Thymus (tissue), 11 donors: ENCODE measurements around the gene SSBP3. TPM values are rescaled to one million over a fixed set of nuclear protein-coding genes. Genes with fewer than 3 reads are reported as not detected.

ENCODE experiments used
- DNase-seq, 9 donors: peaks; one replicate each; pipeline ENCODE4 v3.0.0-alpha.2; 2013; ENCODE audit warnings: low spot score in 9 of 9, low read depth in 6 of 9, missing footprints in 1 of 9
- H3K27ac ChIP-seq, 2 donors: one replicate each; pipeline ENCODE4 v1.5.1; 2013; ENCODE audit warnings: control low read depth in 1 of 2, low read depth in 1 of 2, low read length in 1 of 2, mild to moderate bottlenecking in 1 of 2, moderate library complexity in 1 of 2
- H3K27me3 ChIP-seq, 2 donors: one replicate each; pipeline ENCODE4 v1.5.1; 2013; ENCODE audit warnings: low read length in 1 of 2; ENCODE audit not compliant: control insufficient read depth in 2 of 2, insufficient read depth in 1 of 2
- H3K36me3 ChIP-seq, 2 donors: one replicate each; pipeline ENCODE4 v1.5.1; 2013; ENCODE audit warnings: low read length in 1 of 2, mild to moderate bottlenecking in 1 of 2, moderate library complexity in 1 of 2; ENCODE audit not compliant: control insufficient read depth in 2 of 2, insufficient read depth in 2 of 2
- H3K4me1 ChIP-seq, 2 donors: one replicate each; pipeline ENCODE4 v1.5.1; 2013; ENCODE audit warnings: low read length in 2 of 2; ENCODE audit not compliant: control insufficient read depth in 2 of 2, insufficient read depth in 2 of 2
- H3K4me3 ChIP-seq, 2 donors: one replicate each; pipeline ENCODE4 v1.5.1; 2013; ENCODE audit warnings: low read length in 2 of 2, control low read depth in 1 of 2, mild to moderate bottlenecking in 1 of 2
- H3K9me3 ChIP-seq, 2 donors: one replicate each; pipeline ENCODE4 v1.5.1; 2013; ENCODE audit warnings: low read length in 1 of 2, mild to moderate bottlenecking in 1 of 2; ENCODE audit not compliant: control insufficient read depth in 2 of 2, insufficient read depth in 1 of 2
- WGBS: extraction: QIAGEN DNeasy Blood & Tissue Kit; methylation state at CpG from one replicate; pipeline ENCODE4 v1.1.7; 2013; 5-methylcytosine and 5-hydroxymethylcytosine counted together
- polyA plus RNA-seq: library from polyadenylated mRNA; stranded (reverse); fragments of 200-250 nt; gene quantifications from one replicate; pipeline ENCODE4 v1.2.3, GENCODE V29; 2013
- total RNA-seq: library from RNA; stranded (reverse); fragments of 120-200 nt; gene quantifications from one replicate; pipeline ENCODE4 v1.2.4, GENCODE V29; 2013
- donor health status: healthy.

SSBP3 gene
- total and polyA plus RNA-seq, 2 donors: 36.8 to 55.7 TPM

DNA sequence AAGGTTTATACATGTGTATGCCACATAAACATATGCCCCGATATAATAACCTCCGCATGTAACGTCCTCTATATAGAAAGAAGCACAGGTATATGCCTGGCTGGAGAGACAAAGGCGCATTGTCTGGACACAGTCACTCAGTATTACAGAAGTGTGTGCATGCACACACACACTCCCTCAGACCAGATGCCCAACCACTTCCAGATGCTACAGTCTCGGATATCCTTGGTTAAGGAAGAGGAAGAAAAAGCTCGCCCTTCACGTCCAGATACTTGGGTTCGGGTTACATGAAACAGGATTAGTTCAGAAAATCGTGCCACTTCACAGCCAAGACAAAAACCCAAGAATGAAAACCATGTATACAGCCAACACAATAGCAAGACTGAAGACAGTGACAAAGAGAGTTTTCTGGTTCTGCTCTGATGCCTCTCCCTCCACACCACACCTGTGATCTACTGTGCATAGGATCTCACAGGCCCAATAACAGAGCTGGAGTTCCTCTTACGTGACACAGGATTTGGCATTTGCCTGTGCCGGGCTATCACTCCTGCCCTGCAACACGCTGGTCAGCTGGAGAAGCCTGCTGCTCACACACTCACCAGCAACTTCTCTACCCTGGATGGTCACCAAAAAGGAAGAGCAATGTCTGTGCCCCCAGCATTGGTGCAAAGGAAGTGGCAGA lies 75.0 kb downstream of the SSBP3 start:
- peaks cover 19 to 60% of the 10 kb centered on the region in 2 donors for H3K36me3 ChIP-seq
- no peaks in the 10 kb centered on the region for H3K27me3 ChIP-seq
- H3K4me1 ChIP-seq: peaks cover 2 to 25% of the 10 kb centered on the region in 2 donors
- no peak overlapping the region for H3K27ac ChIP-seq
- H3K9me3 ChIP-seq: peaks cover 0 to 2% of the 10 kb centered on the region in 2 donors
- no peak for DNase-seq
- no peak overlapping the region for H3K4me3 ChIP-seq
- 91% methylated on average over 12 of the region's 12 CpGs for WGBS

DNA sequence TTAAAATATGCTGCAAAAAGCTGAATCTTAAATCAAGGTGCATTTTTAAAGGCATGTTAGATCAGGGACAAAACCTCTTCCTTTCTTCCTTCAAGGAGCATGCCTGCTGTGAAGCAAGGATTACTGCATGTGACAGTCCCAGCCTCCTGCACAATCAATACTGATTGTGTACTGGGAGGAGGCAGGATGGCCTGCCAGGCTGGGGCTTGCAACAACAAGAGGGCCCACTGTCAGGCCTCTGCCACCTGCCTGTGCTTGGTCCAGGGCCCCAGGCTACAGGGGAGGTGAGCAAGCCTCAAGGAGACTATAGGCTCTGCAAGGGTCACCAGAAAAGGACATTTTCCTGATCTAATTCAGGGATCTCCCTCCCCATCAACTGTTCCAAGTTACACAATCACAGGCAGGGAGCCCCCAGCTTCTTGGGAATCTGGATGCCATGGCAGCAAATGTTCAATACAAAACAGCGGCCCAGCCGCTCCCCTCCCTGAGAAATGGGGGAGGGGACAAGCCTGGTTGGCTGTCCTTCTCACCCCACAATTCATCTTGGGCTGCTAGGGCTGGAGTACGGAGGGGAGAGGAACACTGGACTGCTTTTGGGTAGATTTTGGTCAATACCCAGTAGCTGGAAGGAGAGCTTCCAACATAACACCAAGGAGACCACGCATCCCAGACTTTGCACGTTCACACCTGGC lies 76.7 kb downstream of the SSBP3 start:
- no peaks in the 10 kb centered on the region for H3K27me3 ChIP-seq
- H3K9me3 ChIP-seq: no peaks in the 10 kb centered on the region
- no peak overlapping the region for H3K27ac ChIP-seq
- H3K4me1 ChIP-seq: peaks cover 2 to 35% of the 10 kb centered on the region in 2 donors
- WGBS: 96% methylated on average over 5 of the region's 5 CpGs
- peaks cover 11 to 49% of the 10 kb centered on the region in 2 donors for H3K36me3 ChIP-seq
- no peak for DNase-seq
- no peak overlapping the region for H3K4me3 ChIP-seq

DNA sequence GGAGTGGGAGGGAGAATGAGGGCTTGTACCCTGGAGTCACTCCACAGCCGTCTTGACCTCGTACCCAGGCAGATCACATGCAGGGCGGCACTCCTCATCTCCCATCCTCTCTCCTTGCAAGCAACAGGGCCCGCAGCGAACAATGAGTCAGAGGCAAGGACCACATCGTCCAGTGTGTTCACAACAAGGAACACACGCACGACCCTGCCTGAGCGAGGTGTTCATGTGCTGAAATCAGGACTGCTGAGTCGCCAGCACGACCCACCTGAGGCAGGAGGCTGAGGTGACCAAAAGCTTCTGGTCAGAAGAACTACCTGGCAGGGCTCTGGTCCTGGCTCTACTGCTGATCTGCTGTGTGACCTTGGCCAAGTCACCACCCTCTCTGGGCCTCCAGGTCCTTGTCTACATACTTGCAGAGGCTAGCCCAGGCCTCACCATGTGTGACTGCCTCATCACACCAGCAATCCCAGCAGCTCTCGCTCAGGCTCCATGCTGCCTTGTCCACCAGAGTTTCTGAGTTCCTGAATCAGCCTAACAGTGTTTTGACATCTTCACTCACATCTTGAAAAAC lies 78.0 kb downstream of the SSBP3 start:
- H3K27me3 ChIP-seq: no peaks in the 10 kb centered on the region
- no peak overlapping the region for H3K27ac ChIP-seq
- 96% methylated on average over 12 of the region's 12 CpGs for WGBS
- H3K4me3 ChIP-seq: no peak overlapping the region
- peaks cover 2 to 47% of the 10 kb centered on the region in 2 donors for H3K4me1 ChIP-seq
- H3K36me3 ChIP-seq: peaks cover 14 to 54% of the 10 kb centered on the region in 2 donors
- no peaks in the 10 kb centered on the region for H3K9me3 ChIP-seq
- no peak for DNase-seq

DNA sequence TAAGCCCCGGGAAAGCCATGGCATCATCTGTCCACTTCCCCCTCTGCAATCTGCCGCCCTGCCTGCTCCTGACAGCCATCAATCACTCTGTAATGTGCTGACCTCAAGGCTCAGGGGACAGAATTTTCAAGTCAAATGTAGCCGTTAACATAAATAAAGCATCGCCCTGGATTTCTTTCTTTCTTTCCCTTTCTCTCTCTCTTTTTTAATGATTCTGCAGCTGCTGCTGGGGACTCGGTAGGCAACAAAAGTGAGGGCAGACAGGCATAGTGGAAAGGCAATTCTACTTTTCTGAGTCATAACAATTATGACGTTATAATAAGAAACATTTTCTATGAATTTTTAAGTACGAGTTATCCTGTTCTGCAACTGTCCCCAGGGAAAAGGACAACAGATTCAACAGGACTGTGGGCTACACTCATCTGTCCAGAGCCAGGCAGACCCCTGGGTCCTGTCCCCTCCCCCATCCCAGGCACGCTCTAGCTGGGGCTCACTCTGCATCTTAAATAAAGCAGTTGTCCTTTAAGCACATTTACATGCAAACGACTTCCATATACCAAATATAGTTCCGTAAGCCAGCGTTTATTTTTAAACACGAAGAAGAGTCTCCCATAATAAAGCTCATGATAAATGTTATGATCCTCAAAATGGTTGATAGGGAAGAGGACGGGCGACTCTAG lies 78.7 kb downstream of the SSBP3 start:
- peaks cover 4 to 47% of the 10 kb centered on the region in 2 donors for H3K4me1 ChIP-seq
- H3K27ac ChIP-seq: no peak overlapping the region

DNA sequence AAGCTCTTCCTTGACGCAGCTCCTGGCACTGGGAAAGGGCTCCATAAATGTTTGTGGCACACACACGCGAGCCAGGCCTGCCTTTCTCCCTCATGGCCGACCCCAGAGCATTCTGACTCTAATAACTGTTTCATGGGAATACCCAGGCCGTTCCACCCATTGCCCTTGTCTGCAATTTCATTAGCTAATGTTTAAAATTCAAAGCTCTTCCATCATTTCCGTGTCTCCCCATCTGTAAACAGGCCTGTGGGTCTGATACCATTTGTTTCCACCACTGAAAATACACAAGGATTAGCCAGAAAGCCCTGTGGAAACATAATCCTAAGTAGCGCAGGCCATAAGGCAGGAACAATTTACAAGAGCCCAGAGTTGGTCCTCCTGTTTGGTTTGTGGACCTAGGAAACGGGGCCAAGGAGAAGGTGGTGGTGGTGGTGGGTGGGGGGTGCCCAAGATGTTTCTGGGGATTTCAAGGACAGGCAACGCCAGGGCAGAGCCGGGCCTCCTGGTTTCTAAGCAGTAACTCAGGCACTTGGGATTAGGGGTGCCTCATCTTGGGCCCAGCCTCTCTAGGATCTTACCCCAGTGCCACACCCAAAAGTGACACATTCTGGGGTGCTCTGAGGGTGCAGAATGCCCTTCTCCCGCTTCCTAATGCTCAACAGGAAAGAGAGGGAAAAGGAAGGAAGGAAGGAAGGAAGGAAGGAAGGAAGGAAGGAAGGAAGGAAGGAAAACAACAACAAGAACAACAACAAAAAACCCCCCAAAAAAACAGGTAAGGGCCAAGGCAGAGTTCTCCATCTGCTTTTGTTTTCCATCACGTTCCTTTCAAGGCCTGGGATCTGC lies 79.4 kb downstream of the SSBP3 start:
- Histone ChIP-seq H3K36me3 (peaks cover 16 to 45% of the 10 kb centered on the region in 2 donors), H3K27ac (no peak overlapping the region), H3K9me3 (no peaks in the 10 kb centered on the region), H3K4me3 (no peak overlapping the region), H3K27me3 (no peaks in the 10 kb centered on the region), H3K4me1 (peaks cover 4 to 48% of the 10 kb centered on the region in 2 donors)
- no peak for DNase-seq
- WGBS: 98% methylated on average over 12 of the region's 12 CpGs

More for the DNA sequence above, 78.7 kb downstream of the SSBP3 start:
- H3K27me3 ChIP-seq: no peaks in the 10 kb centered on the region
- no peak overlapping the region for H3K4me3 ChIP-seq
- no peaks in the 10 kb centered on the region for H3K9me3 ChIP-seq
- WGBS: 94% methylated on average over 14 of the region's 14 CpGs
- H3K36me3 ChIP-seq: peaks cover 11 to 50% of the 10 kb centered on the region in 2 donors
- DNase-seq: no peak

DNA sequence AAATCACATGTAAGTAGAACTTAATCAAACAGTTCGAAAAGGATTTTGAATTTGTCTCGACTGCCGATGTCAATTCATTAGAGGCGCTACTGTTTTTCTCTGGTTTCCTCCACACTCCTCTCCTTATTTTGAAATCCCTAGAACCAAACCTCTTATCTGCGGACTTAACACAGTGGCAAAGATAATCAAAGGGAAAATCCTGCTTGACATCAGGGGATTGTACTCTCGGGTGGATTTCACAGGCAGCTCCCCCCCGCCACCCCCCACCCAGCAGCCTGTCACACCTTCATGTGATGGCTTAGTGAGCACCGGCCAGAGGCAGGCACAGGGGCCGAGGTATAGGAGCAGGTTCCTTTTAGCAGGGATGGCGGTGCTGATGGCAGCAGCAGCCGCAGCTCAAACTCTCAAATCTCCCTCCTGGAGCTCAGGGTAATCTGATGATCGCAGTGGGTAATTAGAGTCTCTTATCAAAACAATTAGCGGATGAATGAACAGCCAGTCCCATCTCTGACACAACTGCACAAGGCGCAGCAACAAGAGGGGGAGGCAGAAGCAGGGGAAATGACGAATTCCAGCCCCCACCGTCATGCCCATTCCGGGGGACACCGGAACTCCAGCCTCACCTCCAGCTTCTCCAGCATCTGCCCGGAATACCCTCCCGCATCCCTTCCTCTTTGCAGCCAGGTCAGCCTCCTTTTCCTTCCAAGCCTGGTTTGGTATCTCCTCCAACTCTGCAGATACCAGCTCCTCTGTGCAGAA lies 80.3 kb downstream of the SSBP3 start:
- Histone ChIP-seq H3K4me1 (peaks cover 4 to 50% of the 10 kb centered on the region in 2 donors), H3K27ac (no peak overlapping the region), H3K4me3 (no peak overlapping the region), H3K9me3 (no peaks in the 10 kb centered on the region), H3K36me3 (peaks cover 24 to 49% of the 10 kb centered on the region in 2 donors), H3K27me3 (no peaks in the 10 kb centered on the region)
- DNase-seq: no peak
- WGBS: 96% methylated on average over 20 of the region's 20 CpGs

DNA sequence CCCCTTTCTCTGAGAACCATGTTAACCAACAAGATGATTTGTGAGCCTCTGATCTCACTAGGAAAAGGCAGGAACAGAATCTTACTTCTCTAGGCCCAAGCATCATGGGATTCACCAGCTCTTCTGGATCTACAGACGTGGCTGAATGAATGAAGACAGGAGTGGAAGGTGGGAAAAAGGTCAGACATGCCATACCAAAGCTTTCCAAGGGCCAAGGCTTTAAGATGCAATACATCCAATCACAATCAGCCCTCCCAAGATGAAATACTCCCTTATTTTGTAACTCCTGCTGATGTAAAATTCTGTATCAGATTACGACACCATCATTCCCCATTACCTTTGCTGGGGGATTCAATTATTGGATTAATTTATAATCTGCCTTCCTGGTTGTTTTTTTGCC lies 80.9 kb downstream of the SSBP3 start:
- DNase-seq: no peak
- WGBS: 97% methylated on average over 2 of the region's 2 CpGs
- no peaks in the 10 kb centered on the region for H3K9me3 ChIP-seq
- H3K36me3 ChIP-seq: peaks cover 28 to 54% of the 10 kb centered on the region in 2 donors
- H3K4me1 ChIP-seq: peaks cover 2 to 55% of the 10 kb centered on the region in 2 donors
- no peak overlapping the region for H3K27ac ChIP-seq
- no peak overlapping the region for H3K4me3 ChIP-seq
- H3K27me3 ChIP-seq: no peaks in the 10 kb centered on the region
